Ovary (tissue), 3 donors: ENCODE measurements around the gene JPT1.

Experiments
- POLR2A ChIP-seq: fragments of 450-650 bp; IDR thresholded peaks from one replicate; pipeline ENCODE4 v1.6.1; 2017; ENCODE audit warnings: antibody characterized with exemption, mild to moderate bottlenecking, moderate library complexity
- TF ChIP-seq, protein P1 (sequence below), 3 donors: fragments of 450-650 bp in 2 of 3; fragments of 200-600 bp in 1 of 3; IDR thresholded peaks; one replicate each; pipeline versions ENCODE4 v1.5.1 to v1.8.0; 2016 to 2022; ENCODE audit warnings: antibody characterized with exemption in 3 of 3, mild to moderate bottlenecking in 1 of 3
- donor health status: DM: no; HTN: no; CAD: no.

DNA sequence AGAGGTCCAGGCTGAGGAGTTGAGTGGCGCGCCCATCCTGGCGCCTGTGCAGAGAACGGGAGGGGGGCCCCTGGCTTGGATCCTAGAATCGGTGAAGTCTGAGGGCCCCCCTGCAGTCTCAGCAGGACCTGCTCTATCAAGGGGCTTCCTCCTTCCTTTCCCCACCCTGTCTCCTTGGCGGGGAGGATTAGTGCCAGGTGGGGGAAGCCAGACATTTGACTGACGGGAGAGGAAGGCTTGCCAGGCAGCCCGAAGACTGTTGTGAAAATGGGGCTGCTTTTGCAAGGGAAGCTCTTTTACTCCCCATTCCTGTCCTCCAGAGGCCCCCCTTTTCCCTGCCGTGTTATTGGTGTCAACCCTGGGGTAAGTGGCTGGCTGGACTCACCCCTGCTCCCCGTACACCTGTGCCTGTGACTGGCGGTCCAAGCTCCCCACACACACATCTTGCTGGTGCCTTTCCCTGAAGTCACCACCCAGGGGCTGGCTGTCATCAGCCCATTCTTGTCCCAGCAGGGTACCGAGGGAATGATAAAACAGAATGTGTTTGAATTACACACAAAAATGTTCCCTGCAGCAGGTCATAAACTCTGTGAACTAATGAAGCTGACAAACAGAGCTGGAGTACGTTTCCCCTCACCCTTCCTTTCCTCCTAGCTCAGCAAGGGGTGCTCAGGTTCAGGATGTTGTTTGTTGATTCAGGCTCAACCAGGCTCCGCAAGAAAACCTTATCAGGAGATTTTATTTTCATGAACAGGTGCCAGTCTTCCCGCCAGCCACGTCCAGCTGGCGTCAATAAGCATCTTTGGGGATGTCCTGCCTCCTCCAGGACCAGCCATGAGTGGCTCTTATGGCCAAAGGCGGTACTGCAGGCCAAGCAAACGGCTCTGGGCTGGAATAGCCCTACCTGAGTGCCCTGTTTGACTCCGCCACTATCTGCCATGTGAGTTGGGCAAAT lies 48.9 kb downstream of the JPT1 start:
- no peak for TF ChIP-seq POLR2A
- TF ChIP-seq, protein P1, sequence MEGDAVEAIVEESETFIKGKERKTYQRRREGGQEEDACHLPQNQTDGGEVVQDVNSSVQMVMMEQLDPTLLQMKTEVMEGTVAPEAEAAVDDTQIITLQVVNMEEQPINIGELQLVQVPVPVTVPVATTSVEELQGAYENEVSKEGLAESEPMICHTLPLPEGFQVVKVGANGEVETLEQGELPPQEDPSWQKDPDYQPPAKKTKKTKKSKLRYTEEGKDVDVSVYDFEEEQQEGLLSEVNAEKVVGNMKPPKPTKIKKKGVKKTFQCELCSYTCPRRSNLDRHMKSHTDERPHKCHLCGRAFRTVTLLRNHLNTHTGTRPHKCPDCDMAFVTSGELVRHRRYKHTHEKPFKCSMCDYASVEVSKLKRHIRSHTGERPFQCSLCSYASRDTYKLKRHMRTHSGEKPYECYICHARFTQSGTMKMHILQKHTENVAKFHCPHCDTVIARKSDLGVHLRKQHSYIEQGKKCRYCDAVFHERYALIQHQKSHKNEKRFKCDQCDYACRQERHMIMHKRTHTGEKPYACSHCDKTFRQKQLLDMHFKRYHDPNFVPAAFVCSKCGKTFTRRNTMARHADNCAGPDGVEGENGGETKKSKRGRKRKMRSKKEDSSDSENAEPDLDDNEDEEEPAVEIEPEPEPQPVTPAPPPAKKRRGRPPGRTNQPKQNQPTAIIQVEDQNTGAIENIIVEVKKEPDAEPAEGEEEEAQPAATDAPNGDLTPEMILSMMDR (IDR thresholded peaks at IDR 0.05): no peak
